WTC11 (cell line): ENCODE measurements around the gene PEAK3. TPM values are rescaled to one million over a fixed set of nuclear protein-coding genes. Genes with fewer than 3 reads are reported as not detected.

ENCODE experiments used
- AFF4 ChIP-seq: sonication (generic); formaldehyde crosslinking; IDR thresholded peaks from 2 replicates; pipeline ENCODE4 v1.8.1; 2023; ENCODE audit warnings: mild to moderate bottlenecking, missing genetic modification reagents, borderline replicate concordance
- E2F5 ChIP-seq: sonication (generic); formaldehyde crosslinking; IDR thresholded peaks from 2 replicates; pipeline ENCODE4 v1.8.1; 2022; ENCODE audit warnings: mild to moderate bottlenecking, moderate library complexity, missing genetic modification reagents
- ERG ChIP-seq: fragments of 250-450 bp; sonication (Bioruptor Pico); IDR thresholded peaks from 2 replicates; pipeline ENCODE4 v1.8.0; 2021; ENCODE audit warnings: mild to moderate bottlenecking
- ESRRA ChIP-seq: sonication (generic); formaldehyde crosslinking; IDR thresholded peaks from 2 replicates; pipeline ENCODE4 v1.8.1; 2022; ENCODE audit warnings: mild to moderate bottlenecking, missing genetic modification reagents, borderline replicate concordance
- FOXJ3 ChIP-seq: sonication (generic); formaldehyde crosslinking; IDR thresholded peaks from 2 replicates; pipeline ENCODE4 v1.9.0; 2021; ENCODE audit warnings: missing genetic modification reagents, mild to moderate bottlenecking, borderline replicate concordance
- FOXP4 ChIP-seq: sonication (generic); formaldehyde crosslinking; IDR thresholded peaks from 2 replicates; pipeline ENCODE4 v1.8.0; 2022; ENCODE audit warnings: mild to moderate bottlenecking, missing genetic modification reagents
- HMGA2 ChIP-seq: fragments of 250-450 bp; sonication (Bioruptor Pico); IDR thresholded peaks from 2 replicates; pipeline ENCODE4 v1.4.0; 2021; ENCODE audit warnings: mild to moderate bottlenecking, moderate library complexity
- IRF2 ChIP-seq: sonication (generic); formaldehyde crosslinking; IDR thresholded peaks from 2 replicates; pipeline ENCODE4 v1.8.0; 2022; ENCODE audit warnings: low read depth, missing genetic modification reagents, borderline replicate concordance
- JAZF1 ChIP-seq: fragments of 250-450 bp; sonication (Bioruptor Pico); IDR thresholded peaks from 2 replicates; pipeline ENCODE4 v1.9.0; 2021; ENCODE audit warnings: moderate library complexity, mild to moderate bottlenecking, inconsistent platforms
- MYBL2 ChIP-seq: sonication (generic); formaldehyde crosslinking; IDR thresholded peaks from 2 replicates; pipeline ENCODE4 v1.8.1; 2023; ENCODE audit warnings: mild to moderate bottlenecking, moderate library complexity, missing genetic modification reagents
- NFE2L1 ChIP-seq: sonication (generic); formaldehyde crosslinking; IDR thresholded peaks from 2 replicates; pipeline ENCODE4 v1.8.1; 2023; ENCODE audit warnings: missing genetic modification reagents
- NFYB ChIP-seq: sonication (generic); formaldehyde crosslinking; conservative IDR thresholded peaks from 2 replicates; pipeline ENCODE4 v1.8.0; 2022; ENCODE audit warnings: low read depth, missing genetic modification reagents
- NR2C2 ChIP-seq: sonication (generic); formaldehyde crosslinking; IDR thresholded peaks from 2 replicates; pipeline ENCODE4 v1.8.0; 2022; ENCODE audit warnings: mild to moderate bottlenecking, missing genetic modification reagents
- NR3C1 ChIP-seq: sonication (generic); formaldehyde crosslinking; conservative IDR thresholded peaks from 2 replicates; pipeline ENCODE4 v1.8.1; 2023; ENCODE audit warnings: low read depth, mild to moderate bottlenecking, missing genetic modification reagents
- PRDM15 ChIP-seq: sonication (generic); formaldehyde crosslinking; IDR thresholded peaks from 2 replicates; pipeline ENCODE4 v1.8.0; 2022; ENCODE audit warnings: missing genetic modification reagents
- PRRX2 ChIP-seq: fragments of 250-450 bp; sonication (Bioruptor Pico); IDR thresholded peaks from 2 replicates; pipeline ENCODE4 v1.8.0; 2021; ENCODE audit warnings: mild to moderate bottlenecking
- SMAD4 ChIP-seq: sonication (generic); formaldehyde crosslinking; IDR thresholded peaks from 2 replicates; pipeline ENCODE4 v1.8.0; 2022; ENCODE audit warnings: mild to moderate bottlenecking, missing genetic modification reagents
- SOX15 ChIP-seq: fragments of 250-450 bp; sonication (Bioruptor Pico); IDR thresholded peaks from 2 replicates; pipeline ENCODE4 v1.9.0; 2021; ENCODE audit warnings: mild to moderate bottlenecking
- SP1 ChIP-seq: sonication (generic); formaldehyde crosslinking; conservative IDR thresholded peaks from 2 replicates; pipeline ENCODE4 v1.8.1; 2022; ENCODE audit warnings: missing genetic modification reagents
- ZBTB21 ChIP-seq: sonication (generic); formaldehyde crosslinking; IDR thresholded peaks from 2 replicates; pipeline ENCODE4 v1.8.1; 2023; ENCODE audit warnings: mild to moderate bottlenecking, missing genetic modification reagents, borderline replicate concordance
- ZNF121 ChIP-seq: sonication (generic); formaldehyde crosslinking; IDR thresholded peaks from 2 replicates; pipeline ENCODE4 v1.8.0; 2023; ENCODE audit warnings: missing genetic modification reagents
- ZNF317 ChIP-seq: sonication (generic); formaldehyde crosslinking; IDR thresholded peaks from 2 replicates; pipeline ENCODE4 v1.8.1; 2023; ENCODE audit warnings: low read depth, mild to moderate bottlenecking, moderate library complexity, missing genetic modification reagents, borderline replicate concordance
- ZNF416 ChIP-seq: fragments of 250-450 bp; sonication (Bioruptor Pico); IDR thresholded peaks from 2 replicates; pipeline ENCODE4 v1.9.0; 2021; ENCODE audit warnings: mild to moderate bottlenecking, inconsistent platforms
- ZNF425 ChIP-seq: fragments of 250-450 bp; sonication (Bioruptor Pico); conservative IDR thresholded peaks from 2 replicates; pipeline ENCODE4 v1.9.0; 2021; ENCODE audit warnings: mild to moderate bottlenecking
- total RNA-seq: library from RNA; stranded (reverse); gene quantifications from 3 replicates; pipeline ENCODE4 v1.2.3, GENCODE V29; 2021

The PEAK3 gene
- total RNA-seq, 1 experiment from 2014 or later = not detected

GRCh38 chr19:2269244-2270156 is 12.5 kb downstream of the PEAK3 start (continued):
- TF ChIP-seq FOXP4 (CRISPR knock-in tag) (0 out of 2 replicates have a peak, but pooled peaks have one; percentile 62), NR3C1 (CRISPR knock-in tag) (no peak), ZNF425 (CRISPR knock-in tag) (no peak), PRDM15 (CRISPR knock-in tag) (0 out of 2 replicates have a peak, but pooled peaks have one; percentile 9), ERG (no peak), JAZF1 (no peak), ZBTB21 (CRISPR knock-in tag) (no peak), FOXJ3 (CRISPR knock-in tag) (no peak), SOX15 (CRISPR knock-in tag) (no peak), E2F5 (CRISPR knock-in tag) (peak; percentile 60; the same call in 1 of the 2 replicates), ZNF317 (CRISPR knock-in tag) (0 out of 2 replicates have a peak, but pooled peaks have one; percentile 6), AFF4 (no peak), SP1 (peak; percentile 98), SMAD4 (CRISPR knock-in tag) (no peak; the same call in 1 of the 2 replicates), IRF2 (CRISPR knock-in tag) (no peak), ZNF416 (0 out of 2 replicates have a peak, but pooled peaks have one; percentile 59), ESRRA (CRISPR knock-in tag) (no peak), NFYB (CRISPR knock-in tag) (peak; percentile 71), PRRX2 (CRISPR knock-in tag) (no peak), NR2C2 (no peak), ZNF121 (CRISPR knock-in tag) (no peak), MYBL2 (CRISPR knock-in tag) (peak; percentile 69; the same call in 1 of the 2 replicates), HMGA2 (no peak), NFE2L1 (CRISPR knock-in tag) (no peak)
